HCT116 (cell line): ENCODE data around the gene ICE1. TPM values are rescaled to one million over a fixed set of nuclear protein-coding genes. Genes with fewer than 3 reads are reported as not detected.
"Not testable (repeated sequence)": the region's sequence is repeated elsewhere in the genome, so short reads cannot be mapped to it uniquely, and the experiment has no call there.

ENCODE experiments used
- ATAC-seq: fragments of 200-7000 bp; cut with Tn5 transposase; 2 replicates; pipeline ENCODE4 v1.9.1; 2020; ENCODE audit warnings: mild to moderate bottlenecking, moderate library complexity
- BruUV-seq: library from RNA; stranded (reverse); fragments of 400-500 nt; replicated peaks from 2 replicates; lab custom pipeline; 2021; lab: Mats Ljungman, UMichigan
- CTCF ChIA-PET: fragments of 300-600 bp; sonication (Branson Sonifier 250); formaldehyde crosslinking; loops from one replicate; lab custom pipeline; 2021; ENCODE audit warnings: antibody characterized with exemption; lab: Charles Lee
- POLR2A ChIA-PET: fragments of 300-600, 350-600 bp; sonication (Branson Sonifier 250); formaldehyde crosslinking; loops from one replicate; lab custom pipeline; 2021; ENCODE audit warnings: antibody characterized with exemption; lab: Charles Lee
- RAD21 ChIA-PET, 2 experiments: fragments of 300-600 bp; sonication (Branson Sonifier 250); formaldehyde crosslinking; loops; one replicate each; lab custom pipeline; 2023; ENCODE audit warnings: low total read pairs in 2 of 2; ENCODE audit not compliant: uncharacterized antibody in 2 of 2, unreplicated experiment in 2 of 2, low non-redundant PET in 1 of 2; lab: Charles Lee
- DNase-seq: peaks from one replicate; pipeline ENCODE4 v3.0.0-alpha.2; 2010; ENCODE audit warnings: low read depth, low spot score
- H2AFZ ChIP-seq: fragments of 200-600 bp; shearing (Covaris generic), sonication (generic); 2 replicates; pipeline ENCODE4 v1.6.1; 2017; ENCODE audit warnings: low read depth, mixed run types, mixed read lengths, antibody characterized with exemption, low read length; ENCODE audit not compliant: poor library complexity, severe bottlenecking
- H3K27ac ChIP-seq: 2 replicates; pipeline ENCODE4 v1.5.1; 2012; ENCODE audit warnings: low read depth, low read length
- H3K27me3 ChIP-seq: fragments of 200-600 bp; sonication (generic); 2 replicates; pipeline ENCODE4 v1.6.1; 2016; ENCODE audit warnings: mixed run types, low read length, mixed read lengths; ENCODE audit not compliant: insufficient read depth
- H3K36me3 ChIP-seq, 2 experiments: fragments of 200-500 bp in 1 of 2; fragments of 200-600 bp in 1 of 2; sonication (Bioruptor generic) in 1 of 2; sonication (generic) in 1 of 2; 2 replicates each; pipeline versions ENCODE4 v1.5.1 to v1.6.1; 2014 to 2016; ENCODE audit warnings: low read length in 2 of 2, inconsistent platforms in 1 of 2, mixed read lengths in 1 of 2, mixed run types in 1 of 2; ENCODE audit not compliant: insufficient read depth in 2 of 2, control insufficient read depth in 1 of 2
- H3K4me1 ChIP-seq, 2 experiments: fragments of 200-600 bp in 1 of 2; sonication (generic) in 1 of 2; 2 replicates each; pipeline versions ENCODE4 v1.5.1 to v1.6.1; 2012 to 2017; ENCODE audit warnings: low read length in 2 of 2, inconsistent platforms in 1 of 2, mild to moderate bottlenecking in 1 of 2, mixed read lengths in 1 of 2, mixed run types in 1 of 2, moderate library complexity in 1 of 2; ENCODE audit not compliant: insufficient read depth in 2 of 2, control insufficient read depth in 1 of 2
- H3K4me2 ChIP-seq: fragments of 200-600 bp; sonication (generic); 2 replicates; pipeline ENCODE4 v1.6.1; 2017; ENCODE audit warnings: mixed run types, low read length, mixed read lengths
- H3K4me3 ChIP-seq, 2 experiments: fragments of 200-600 bp in 1 of 2; sonication (generic) in 1 of 2; replicated peaks in 1 of 2; 2 replicates each; pipeline ENCODE4 v1.5.1; 2011 to 2016; ENCODE audit warnings: low read length in 2 of 2, control low read depth in 1 of 2, low read depth in 1 of 2, mild to moderate bottlenecking in 1 of 2, mixed read lengths in 1 of 2, mixed run types in 1 of 2
- H3K79me2 ChIP-seq: fragments of 200-600 bp; sonication (generic); 2 replicates; pipeline ENCODE4 v1.6.1; 2017; ENCODE audit warnings: mild to moderate bottlenecking, mixed run types, low read length, moderate library complexity, mixed read lengths; ENCODE audit not compliant: insufficient read depth
- H3K9ac ChIP-seq: fragments of 200-600 bp; sonication (generic); 2 replicates; pipeline ENCODE4 v1.6.1; 2016; ENCODE audit warnings: low read length, mixed read lengths
- H3K9me2 ChIP-seq: fragments of 200-600 bp; sonication (generic), shearing (Covaris generic); 2 replicates; pipeline ENCODE4 v1.6.1; 2017; ENCODE audit warnings: mixed run types, mild to moderate bottlenecking, moderate library complexity; ENCODE audit not compliant: insufficient read depth
- H3K9me3 ChIP-seq, 2 experiments: fragments of 200-500 bp in 1 of 2; fragments of 200-600 bp in 1 of 2; sonication (Bioruptor generic) in 1 of 2; sonication (generic) in 1 of 2; 2 replicates each; pipeline ENCODE4 v1.6.1; 2014 to 2017; ENCODE audit warnings: low read length in 2 of 2, mixed read lengths in 2 of 2, inconsistent platforms in 1 of 2, low read depth in 1 of 2, mild to moderate bottlenecking in 1 of 2, mixed run types in 1 of 2, moderate library complexity in 1 of 2; ENCODE audit not compliant: control insufficient read depth in 1 of 2, insufficient read depth in 1 of 2
- H4K20me1 ChIP-seq: fragments of 200-600 bp; sonication (generic), shearing (Covaris generic); 2 replicates; pipeline ENCODE4 v1.6.1; 2017; ENCODE audit warnings: mixed run types, mild to moderate bottlenecking, moderate library complexity; ENCODE audit not compliant: insufficient read depth
- CBX3 ChIP-seq: IDR thresholded peaks from 2 replicates; pipeline ENCODE4 v1.6.1; 2012; ENCODE audit warnings: low read depth
- CEBPB ChIP-seq: IDR thresholded peaks from 2 replicates; pipeline ENCODE4 v1.6.1; 2012; ENCODE audit warnings: low read depth
- EGR1 ChIP-seq: IDR thresholded peaks from 2 replicates; pipeline ENCODE4 v1.6.1; 2012; ENCODE audit warnings: low read depth
- ELF1 ChIP-seq: IDR thresholded peaks from 2 replicates; pipeline ENCODE4 v1.6.1; 2012; ENCODE audit warnings: low read depth, borderline replicate concordance
- EZH2 ChIP-seq: fragments of 200-600 bp; sonication (generic); IDR thresholded peaks from 2 replicates; pipeline ENCODE4 v1.6.1; 2017; ENCODE audit warnings: antibody characterized with exemption, mixed run types
- EZH2phosphoT487 ChIP-seq: fragments of 200-600 bp; IDR thresholded peaks from 2 replicates; pipeline ENCODE4 v1.6.1; 2018; ENCODE audit warnings: antibody characterized with exemption, borderline replicate concordance
- FOSL1 ChIP-seq: IDR thresholded peaks from 2 replicates; pipeline ENCODE4 v1.6.1; 2012; ENCODE audit warnings: low read depth
- JUND ChIP-seq: IDR thresholded peaks from 2 replicates; pipeline ENCODE4 v1.6.1; 2012
- POLR2A ChIP-seq: IDR thresholded peaks from 2 replicates; pipeline ENCODE4 v1.7.0; 2011; ENCODE audit warnings: borderline replicate concordance; ENCODE audit not compliant: insufficient read depth, insufficient read length; ENCODE audit errors: extremely low read depth
- RAD21 ChIP-seq: IDR thresholded peaks from 2 replicates; pipeline ENCODE4 v1.6.1; 2012; ENCODE audit warnings: low read depth, mild to moderate bottlenecking
- SP1 ChIP-seq: IDR thresholded peaks from 2 replicates; pipeline ENCODE4 v1.6.1; 2012; ENCODE audit warnings: low read depth
- SRF ChIP-seq: IDR thresholded peaks from 2 replicates; pipeline ENCODE4 v1.6.1; 2012; ENCODE audit warnings: low read depth
- TCF7L2 ChIP-seq: IDR thresholded peaks from 2 replicates; pipeline ENCODE4 v1.7.0; 2011; ENCODE audit warnings: borderline replicate concordance, inconsistent platforms; ENCODE audit not compliant: insufficient read depth, insufficient read length; ENCODE audit errors: extremely low read depth
- ZFX ChIP-seq: fragments of 450-650 bp; IDR thresholded peaks from 2 replicates; pipeline ENCODE4 v1.6.1; 2017
- intact Hi-C: fragments of 100-400 bp; cut with micrococcal nuclease; formaldehyde crosslinking; loops from 2 replicates; pipeline ENCODE4 v1.10.0; 2022
- total RNA-seq: library from RNA; stranded (reverse); gene quantifications from one replicate; pipeline ENCODE4 v1.2.1, GENCODE V29; 2021; ENCODE audit not compliant: unreplicated experiment
- TF ChIP-seq, protein P1 (sequence below): IDR thresholded peaks from 2 replicates; pipeline ENCODE4 v1.6.1; 2012; ENCODE audit warnings: low read depth
- TF ChIP-seq, protein P2 (sequence below), 3 experiments: fragments of 200-600 bp in 1 of 3; sonication (generic) in 1 of 3; IDR thresholded peaks in 2 of 3; conservative IDR thresholded peaks in 1 of 3; 2 replicates each; pipeline ENCODE4 v1.5.1; 2012 to 2017; ENCODE audit warnings: low read depth in 2 of 3, low read length in 2 of 3, antibody characterized with exemption in 1 of 3, borderline replicate concordance in 1 of 3, control low read depth in 1 of 3, mild to moderate bottlenecking in 1 of 3, mixed read lengths in 1 of 3, mixed run types in 1 of 3, moderate library complexity in 1 of 3; ENCODE audit not compliant: insufficient read depth in 1 of 3
- TF ChIP-seq, protein P3 (sequence below): IDR thresholded peaks from 2 replicates; pipeline ENCODE4 v1.6.1; 2012

Gene ICE1
- total RNA-seq, 1 experiment from 2014 or later: 30.0 TPM

DNA sequence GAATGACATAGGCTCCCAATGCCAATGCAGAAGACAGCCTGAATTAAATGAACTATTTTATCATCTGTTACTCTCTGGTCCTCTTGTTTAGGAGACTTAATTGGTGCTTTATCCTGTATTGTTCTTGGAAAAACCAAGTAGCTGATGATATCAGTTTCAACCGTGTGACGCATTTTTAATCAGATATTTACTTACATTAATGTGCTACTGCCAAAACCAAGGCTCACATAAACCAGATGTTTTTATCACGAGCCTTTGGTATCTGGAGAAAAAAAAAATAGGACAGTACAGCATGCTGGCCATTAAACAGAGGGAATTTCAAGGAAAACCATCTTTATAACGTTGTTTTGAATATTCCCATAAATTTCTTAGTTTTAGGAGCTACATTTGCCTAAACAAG is 90.1 kb downstream of the ICE1 start:
- H3K79me2 ChIP-seq: no peaks in the 10 kb centered on the region
- no peak overlapping the region for H3K4me2 ChIP-seq
- H3K27ac ChIP-seq: no peak overlapping the region
- H3K36me3 ChIP-seq: no peaks in the 10 kb centered on the region
- BruUV-seq: no TSS peak
- H4K20me1 ChIP-seq: no peaks in the 10 kb centered on the region
- no peak for ATAC-seq
- no peaks in the 10 kb centered on the region for H3K9me2 ChIP-seq
- peaks cover 20% of the 10 kb centered on the region for H3K27me3 ChIP-seq
- intact Hi-C loops: no loop called here
- no peaks in the 10 kb centered on the region for H3K4me1 ChIP-seq
- H3K9me3 ChIP-seq: no peaks in the 10 kb centered on the region
- no peak overlapping the region for H2AFZ ChIP-seq
- CTCF ChIA-PET: no interaction called here
- no peak overlapping the region for H3K9ac ChIP-seq
- POLR2A ChIA-PET: no interaction called here
- no peak for DNase-seq
- RAD21 ChIA-PET: no interaction called here
- TF ChIP-seq RAD21 (no peak), POLR2A (no peak), CEBPB (no peak), TCF7L2 (no peak), SP1 (no peak), SRF (no peak), FOSL1 (no peak), ELF1 (no peak), EGR1 (no peak), ZFX (no peak), CBX3 (no peak), EZH2 (no peak), JUND (no peak), EZH2phosphoT487 (no peak)
- TF ChIP-seq, protein P1, sequence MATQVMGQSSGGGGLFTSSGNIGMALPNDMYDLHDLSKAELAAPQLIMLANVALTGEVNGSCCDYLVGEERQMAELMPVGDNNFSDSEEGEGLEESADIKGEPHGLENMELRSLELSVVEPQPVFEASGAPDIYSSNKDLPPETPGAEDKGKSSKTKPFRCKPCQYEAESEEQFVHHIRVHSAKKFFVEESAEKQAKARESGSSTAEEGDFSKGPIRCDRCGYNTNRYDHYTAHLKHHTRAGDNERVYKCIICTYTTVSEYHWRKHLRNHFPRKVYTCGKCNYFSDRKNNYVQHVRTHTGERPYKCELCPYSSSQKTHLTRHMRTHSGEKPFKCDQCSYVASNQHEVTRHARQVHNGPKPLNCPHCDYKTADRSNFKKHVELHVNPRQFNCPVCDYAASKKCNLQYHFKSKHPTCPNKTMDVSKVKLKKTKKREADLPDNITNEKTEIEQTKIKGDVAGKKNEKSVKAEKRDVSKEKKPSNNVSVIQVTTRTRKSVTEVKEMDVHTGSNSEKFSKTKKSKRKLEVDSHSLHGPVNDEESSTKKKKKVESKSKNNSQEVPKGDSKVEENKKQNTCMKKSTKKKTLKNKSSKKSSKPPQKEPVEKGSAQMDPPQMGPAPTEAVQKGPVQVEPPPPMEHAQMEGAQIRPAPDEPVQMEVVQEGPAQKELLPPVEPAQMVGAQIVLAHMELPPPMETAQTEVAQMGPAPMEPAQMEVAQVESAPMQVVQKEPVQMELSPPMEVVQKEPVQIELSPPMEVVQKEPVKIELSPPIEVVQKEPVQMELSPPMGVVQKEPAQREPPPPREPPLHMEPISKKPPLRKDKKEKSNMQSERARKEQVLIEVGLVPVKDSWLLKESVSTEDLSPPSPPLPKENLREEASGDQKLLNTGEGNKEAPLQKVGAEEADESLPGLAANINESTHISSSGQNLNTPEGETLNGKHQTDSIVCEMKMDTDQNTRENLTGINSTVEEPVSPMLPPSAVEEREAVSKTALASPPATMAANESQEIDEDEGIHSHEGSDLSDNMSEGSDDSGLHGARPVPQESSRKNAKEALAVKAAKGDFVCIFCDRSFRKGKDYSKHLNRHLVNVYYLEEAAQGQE: no peak
- TF ChIP-seq, protein P2, sequence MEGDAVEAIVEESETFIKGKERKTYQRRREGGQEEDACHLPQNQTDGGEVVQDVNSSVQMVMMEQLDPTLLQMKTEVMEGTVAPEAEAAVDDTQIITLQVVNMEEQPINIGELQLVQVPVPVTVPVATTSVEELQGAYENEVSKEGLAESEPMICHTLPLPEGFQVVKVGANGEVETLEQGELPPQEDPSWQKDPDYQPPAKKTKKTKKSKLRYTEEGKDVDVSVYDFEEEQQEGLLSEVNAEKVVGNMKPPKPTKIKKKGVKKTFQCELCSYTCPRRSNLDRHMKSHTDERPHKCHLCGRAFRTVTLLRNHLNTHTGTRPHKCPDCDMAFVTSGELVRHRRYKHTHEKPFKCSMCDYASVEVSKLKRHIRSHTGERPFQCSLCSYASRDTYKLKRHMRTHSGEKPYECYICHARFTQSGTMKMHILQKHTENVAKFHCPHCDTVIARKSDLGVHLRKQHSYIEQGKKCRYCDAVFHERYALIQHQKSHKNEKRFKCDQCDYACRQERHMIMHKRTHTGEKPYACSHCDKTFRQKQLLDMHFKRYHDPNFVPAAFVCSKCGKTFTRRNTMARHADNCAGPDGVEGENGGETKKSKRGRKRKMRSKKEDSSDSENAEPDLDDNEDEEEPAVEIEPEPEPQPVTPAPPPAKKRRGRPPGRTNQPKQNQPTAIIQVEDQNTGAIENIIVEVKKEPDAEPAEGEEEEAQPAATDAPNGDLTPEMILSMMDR (IDR thresholded peaks at IDR 0.05 in 2 of 3, conservative IDR thresholded peaks at IDR 0.05 in 1 of 3; ENCODE audit: borderline replicate concordance in 1 of 3, insufficient read depth in 1 of 3, low read depth in 2 of 3, low read length in 2 of 3): no peak
- TF ChIP-seq, protein P3, sequence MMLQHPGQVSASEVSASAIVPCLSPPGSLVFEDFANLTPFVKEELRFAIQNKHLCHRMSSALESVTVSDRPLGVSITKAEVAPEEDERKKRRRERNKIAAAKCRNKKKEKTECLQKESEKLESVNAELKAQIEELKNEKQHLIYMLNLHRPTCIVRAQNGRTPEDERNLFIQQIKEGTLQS: no peak
- H3K4me3 ChIP-seq: no peak overlapping the region

DNA sequence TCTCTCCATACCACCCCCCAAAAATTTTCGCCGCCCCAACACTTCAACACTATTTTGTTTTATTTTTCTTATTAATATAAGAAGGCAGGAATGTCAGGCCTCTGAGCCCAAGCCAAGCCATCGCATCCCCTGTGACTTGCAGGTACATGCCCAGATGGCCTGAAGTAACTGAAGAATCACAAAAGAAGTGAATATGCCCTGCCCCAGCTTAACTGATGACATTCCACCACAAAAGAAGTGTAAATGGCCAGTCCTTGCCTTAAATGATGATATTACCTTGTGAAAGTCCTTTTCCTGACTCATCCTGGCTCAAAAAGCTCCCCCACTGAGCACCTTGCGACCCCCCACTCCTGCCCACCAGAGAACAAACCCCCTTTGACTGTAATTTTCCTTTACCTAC is 98.1 kb downstream of the ICE1 start:
- H3K79me2 ChIP-seq, H2AFZ ChIP-seq, H3K4me2 ChIP-seq, H3K27ac ChIP-seq, H3K4me1 ChIP-seq, H3K36me3 ChIP-seq, H4K20me1 ChIP-seq, H3K9me3 ChIP-seq, CTCF ChIA-PET, H3K9me2 ChIP-seq, ATAC-seq, intact Hi-C loops, H3K9ac ChIP-seq, RAD21 ChIA-PET, H3K4me3 ChIP-seq, BruUV-seq, POLR2A ChIA-PET, DNase-seq, H3K27me3 ChIP-seq: not testable (repeated sequence)
